CD14-positive monocyte (primary cell): ENCODE results near the gene HABP4. TPM values are rescaled to one million over a fixed set of nuclear protein-coding genes. Genes with fewer than 3 reads are reported as not detected.

Experiments used
- DNase-seq, 3 donors: peaks; one replicate each; pipeline ENCODE4 v3.0.0-alpha.2; 2011 to 2022
- H2AFZ ChIP-seq: 2 replicates; pipeline ENCODE4 v1.6.0; 2012; ENCODE audit warnings: mild to moderate bottlenecking, low read depth, low read length, inconsistent platforms; ENCODE audit not compliant: insufficient read depth, poor library complexity, severe bottlenecking
- H3K27ac ChIP-seq, 2 donors: 1 replicate in 1 of 2; 2 replicates in 1 of 2; pipeline ENCODE4 v1.5.1; 2012 to 2013; ENCODE audit warnings: low read length in 2 of 2, control low read depth in 1 of 2, inconsistent platforms in 1 of 2, low read depth in 1 of 2, mild to moderate bottlenecking in 1 of 2
- H3K27me3 ChIP-seq, 2 donors: one replicate each; pipeline versions ENCODE4 v1.6.0 to v1.6.1; 2011 to 2013; ENCODE audit warnings: low read length in 2 of 2; ENCODE audit not compliant: control insufficient read depth in 2 of 2, insufficient read depth in 2 of 2
- H3K36me3 ChIP-seq, 2 donors: replicated peaks in 1 of 2; 1 replicate in 1 of 2; 2 replicates in 1 of 2; pipeline versions ENCODE4 v1.5.1 to v1.6.1; 2012 to 2013; ENCODE audit warnings: low read length in 2 of 2, control low read depth in 1 of 2, inconsistent platforms in 1 of 2, mild to moderate bottlenecking in 1 of 2; ENCODE audit not compliant: insufficient read depth in 2 of 2, control insufficient read depth in 1 of 2
- H3K4me1 ChIP-seq, 2 donors: 1 replicate in 1 of 2; 2 replicates in 1 of 2; pipeline versions ENCODE4 v1.5.1 to v1.6.1; 2012 to 2013; ENCODE audit warnings: low read length in 2 of 2, control low read depth in 1 of 2, inconsistent platforms in 1 of 2, mild to moderate bottlenecking in 1 of 2, moderate library complexity in 1 of 2; ENCODE audit not compliant: insufficient read depth in 2 of 2, control insufficient read depth in 1 of 2
- H3K4me2 ChIP-seq: replicated peaks from 2 replicates; pipeline ENCODE3; 2012; ENCODE audit warnings: low read length, moderate library complexity, mild to moderate bottlenecking; ENCODE audit not compliant: poor library complexity, severe bottlenecking; ENCODE audit errors: extremely low read depth
- H3K4me3 ChIP-seq, 3 experiments: fragments of 200-600 bp in 1 of 3; sonication (generic) in 1 of 3; replicated peaks in 1 of 3; 1 replicate in 2 of 3; 2 replicates in 1 of 3; pipeline ENCODE4 v1.5.1; 2011 to 2013; ENCODE audit warnings: low read length in 3 of 3, mild to moderate bottlenecking in 3 of 3, control low read depth in 2 of 3, low read depth in 2 of 3, inconsistent platforms in 1 of 3, moderate library complexity in 1 of 3
- H3K79me2 ChIP-seq: 2 replicates; pipeline ENCODE4 v1.6.0; 2012; ENCODE audit warnings: mild to moderate bottlenecking, control low read depth, inconsistent platforms, low read length, moderate library complexity; ENCODE audit not compliant: insufficient read depth
- H3K9ac ChIP-seq: 2 replicates; pipeline ENCODE4 v1.6.0; 2017; ENCODE audit warnings: low read length, mild to moderate bottlenecking; ENCODE audit not compliant: insufficient read depth, poor library complexity, severe bottlenecking
- H3K9me3 ChIP-seq, 2 donors: replicated peaks in 1 of 2; 1 replicate in 1 of 2; 2 replicates in 1 of 2; pipeline versions ENCODE4 v1.5.1 to v1.6.1; 2012 to 2013; ENCODE audit warnings: low read length in 2 of 2, control low read depth in 1 of 2; ENCODE audit not compliant: control insufficient read depth in 1 of 2, insufficient read depth in 1 of 2
- H4K20me1 ChIP-seq: 2 replicates; pipeline ENCODE4 v1.6.0; 2012; ENCODE audit warnings: mild to moderate bottlenecking, low read length, control low read depth, moderate library complexity; ENCODE audit not compliant: insufficient read depth
- H3K27ac Mint-ChIP-seq, 7 donors: one replicate each; pipeline ENCODE4 v1.8.0; 2020; ENCODE audit warnings: mild to moderate bottlenecking in 7 of 7, mixed read lengths in 7 of 7, moderate library complexity in 6 of 7, inconsistent platforms in 2 of 7
- H3K27me3 Mint-ChIP-seq, 3 donors: one replicate each; pipeline ENCODE4 v1.8.0; 2021 to 2022; ENCODE audit warnings: low read depth in 3 of 3, mild to moderate bottlenecking in 3 of 3, mixed read lengths in 3 of 3, moderate library complexity in 3 of 3, inconsistent platforms in 1 of 3
- H3K36me3 Mint-ChIP-seq, 2 donors: one replicate each; pipeline ENCODE4 v1.8.0; 2020; ENCODE audit warnings: mixed read lengths in 2 of 2, inconsistent platforms in 1 of 2, mild to moderate bottlenecking in 1 of 2
- H3K4me1 Mint-ChIP-seq: one replicate; pipeline ENCODE4 v1.8.0; 2020; ENCODE audit warnings: mild to moderate bottlenecking, mixed read lengths
- H3K4me3 Mint-ChIP-seq, 2 donors: one replicate each; pipeline ENCODE4 v1.8.0; 2020; ENCODE audit warnings: mild to moderate bottlenecking in 2 of 2, mixed read lengths in 2 of 2, moderate library complexity in 1 of 2
- H3K9me3 Mint-ChIP-seq, 7 donors: one replicate each; pipeline ENCODE4 v1.8.0; 2020 to 2022; ENCODE audit warnings: mixed read lengths in 7 of 7, mild to moderate bottlenecking in 6 of 7, moderate library complexity in 6 of 7, inconsistent platforms in 2 of 7
- CTCF ChIP-seq: fragments of 200-600 bp; IDR thresholded peaks from one replicate; pipeline ENCODE4 v1.8.0; 2022; ENCODE audit warnings: antibody characterized with exemption, mild to moderate bottlenecking
- WGBS: methylation state at CpG from one replicate; pipeline ENCODE4 v1.1.5; 2013; ENCODE audit warnings: missing lambda C conversion rate; ENCODE audit not compliant: insufficient coverage; 5-methylcytosine and 5-hydroxymethylcytosine counted together
- intact Hi-C, 2 donors: fragments of 100-400 bp; cut with micrococcal nuclease; formaldehyde crosslinking; loops; one replicate each; pipeline versions ENCODE4 v1.15.0 to v1.15.1; 2023
- polyA plus RNA-seq, 3 donors: library from polyadenylated mRNA; depleted of rRNA in 1 of 3; unstranded in 2 of 3; stranded (reverse) in 1 of 3; fragments of 300-500 nt in 2 of 3; fragments of >200 nt in 1 of 3; fragmentation: Illumina TruSeq in 2 of 3; gene quantifications; 1 replicate in 2 of 3; 2 replicates in 1 of 3; pipeline ENCODE4 v1.2.3, GENCODE V29; 2012 to 2021

The HABP4 gene
- polyA plus RNA-seq, 3 donors: 0.54 to 0.97 (median 0.68) TPM

- Histone ChIP-seq H3K9me3 (no peaks in the 10 kb centered on the region), H3K4me2 (no peak overlapping the region), H3K79me2 (no peaks in the 10 kb centered on the region), H3K27ac (no peak overlapping the region), H3K36me3 (no peaks in the 10 kb centered on the region), H3K27me3 (no peaks in the 10 kb centered on the region), H3K9ac (no peak overlapping the region), H3K4me3 (no peak overlapping the region), H2AFZ (no peak overlapping the region), H4K20me1 (no peaks in the 10 kb centered on the region), H3K4me1 (no peaks in the 10 kb centered on the region)
- 94% methylated on average over 2 of the region's 5 CpGs for WGBS
- TF ChIP-seq CTCF: no peak
- no peak for DNase-seq
- Mint-ChIP-seq H3K4me3 (no peak overlapping the region), H3K27ac (no peak overlapping the region), H3K9me3 (no peaks in the 10 kb centered on the region), H3K27me3 (peaks cover 0 to 5% (median 3%) of the 10 kb centered on the region in 3 donors), H3K36me3 (no peaks in the 10 kb centered on the region), H3K4me1 (no peaks in the 10 kb centered on the region)
- intact Hi-C loops: no loop called here
These were observed 17.8 kb downstream of the HABP4 start for GRCh38 chr9:96467784-96468183.

- no peaks in the 10 kb centered on the region for H4K20me1 ChIP-seq
- Mint-ChIP-seq H3K27ac (no peak overlapping the region), H3K27me3 (peaks cover 0 to 2% (median 0%) of the 10 kb centered on the region in 3 donors), H3K4me3 (no peak overlapping the region), H3K36me3 (no peaks in the 10 kb centered on the region), H3K9me3 (no peaks in the 10 kb centered on the region), H3K4me1 (no peaks in the 10 kb centered on the region)
- intact Hi-C loops: no loop called here
- no peak overlapping the region for H2AFZ ChIP-seq
- no peaks in the 10 kb centered on the region for H3K36me3 ChIP-seq
- no peak for DNase-seq
- no peaks in the 10 kb centered on the region for H3K4me1 ChIP-seq
- no peak overlapping the region for H3K9ac ChIP-seq
- H3K79me2 ChIP-seq: no peaks in the 10 kb centered on the region
- no peaks in the 10 kb centered on the region for H3K27me3 ChIP-seq
- no peak overlapping the region for H3K4me3 ChIP-seq
- H3K9me3 ChIP-seq: no peaks in the 10 kb centered on the region
- no peak for TF ChIP-seq CTCF
- no peak overlapping the region for H3K4me2 ChIP-seq
- no peak overlapping the region for H3K27ac ChIP-seq
- no CpG with 5 or more reads among the region's 4 CpGs for WGBS
These were observed 26.0 kb downstream of the HABP4 start for GRCh38 chr9:96476013-96476412.
